ENCODE data around the gene ZNF837. TPM values are rescaled to one million over a fixed set of nuclear protein-coding genes. Genes with fewer than 3 reads are reported as not detected.
"Not testable (repeated sequence)": the region's sequence is repeated elsewhere in the genome, so short reads cannot be mapped to it uniquely, and the experiment has no call there.

The ZNF837 gene
- total RNA-seq, 1 donor from 2014 or later, result 1.6 TPM

GRCh38 chr19:58396691-58397532, 16.1 kb upstream of the ZNF837 start:
- DNase-seq (ENCODE audit: low read depth in 2 of 2), result no peak

GRCh38 chr19:58395979-58396627, 15.3 kb upstream of the ZNF837 start:
- no peak for DNase-seq (ENCODE audit: low read depth in 2 of 2)

GRCh38 chr19:58395220-58395978, 14.6 kb upstream of the ZNF837 start, which contains the start of gene RNF225:
Gene RNF225, plus strand, starts transcription at chr19:58395656. Its CDS starts 434 bp downstream, at chr19:58396090.
- DNase-seq (ENCODE audit: low read depth in 2 of 2), result no peak

- no peak for DNase-seq (ENCODE audit: low read depth in 2 of 2)
Measured at GRCh38 chr19:58394821-58395219, 14.0 kb upstream of the ZNF837 start.

- DNase-seq (ENCODE audit: low read depth in 2 of 2), result no peak
Measured at GRCh38 chr19:58393725-58394033, 12.8 kb upstream of the ZNF837 start.

- no peak for DNase-seq (ENCODE audit: low read depth in 2 of 2)
Measured at GRCh38 chr19:58392945-58393724, 12.3 kb upstream of the ZNF837 start.

GRCh38 chr19:58388175-58388526, 7.3 kb upstream of the ZNF837 start:
- DNase-seq (ENCODE audit: low read depth in 2 of 2), result no peak

- peak in 1 of 2 donors; percentile 35 for DNase-seq (ENCODE audit: low read depth in 2 of 2)
Measured at GRCh38 chr19:58387338-58388174, 6.7 kb upstream of the ZNF837 start.

- DNase-seq (ENCODE audit: low read depth in 2 of 2), result peak; percentile 99
Measured at GRCh38 chr19:58386576-58387337, 5.9 kb upstream of the ZNF837 start, which contains the start of gene RPS5. Gene RPS5, plus strand, starts transcription at chr19:58387269. Its CDS starts 869 bp downstream, at chr19:58388138.

- no peak for DNase-seq (ENCODE audit: low read depth in 2 of 2)
Measured at GRCh38 chr19:58385891-58386575, 5.2 kb upstream of the ZNF837 start.

GRCh38 chr19:58385313-58385890, 4.6 kb upstream of the ZNF837 start:
- no peak for DNase-seq (ENCODE audit: low read depth in 2 of 2)

- no peak for DNase-seq (ENCODE audit: low read depth in 2 of 2)
Measured at GRCh38 chr19:58382997-58383603, 2.3 kb upstream of the ZNF837 start.

GRCh38 chr19:58381460-58382212, 806 bp upstream of the ZNF837 start:
- DNase-seq (ENCODE audit: low read depth in 2 of 2), result no peak

- peak in 1 of 2 donors; percentile 16 for DNase-seq (ENCODE audit: low read depth in 2 of 2)
Measured at GRCh38 chr19:58380037-58380661, 681 bp downstream of the ZNF837 start.

- no peak for DNase-seq (ENCODE audit: low read depth in 2 of 2)
Measured at GRCh38 chr19:58379246-58379645, 1.6 kb downstream of the ZNF837 start.

- DNase-seq (ENCODE audit: low read depth in 2 of 2), result not testable (repeated sequence)
Measured at GRCh38 chr19:58376724-58377123, 4.1 kb downstream of the ZNF837 start.

- DNase-seq (ENCODE audit: low read depth in 2 of 2), result no peak
Measured at GRCh38 chr19:58374200-58374599, 6.6 kb downstream of the ZNF837 start.
